H1 (cell line): ENCODE data around the gene SYNRG. TPM values are rescaled to one million over a fixed set of nuclear protein-coding genes. Genes with fewer than 3 reads are reported as not detected.

ENCODE experiments used
- CTCF ChIA-PET: fragments of 300-600 bp; sonication (Branson Sonifier 250); formaldehyde crosslinking; loops from one replicate; lab custom pipeline; 2021; ENCODE audit not compliant: partially characterized antibody; lab: Charles Lee
- POLR2A ChIA-PET: fragments of 300-600 bp; sonication (Branson Sonifier 250); formaldehyde crosslinking; loops from one replicate; lab custom pipeline; 2021; ENCODE audit warnings: inconsistent platforms; ENCODE audit not compliant: partially characterized antibody; lab: Charles Lee
- DNase-seq, 2 experiments: peaks; one replicate each; pipeline versions ENCODE4 v3.0.0 to v3.0.0-alpha.2; 2010 to 2022; ENCODE audit warnings: low spot score in 2 of 2, low read depth in 1 of 2, mixed read lengths in 1 of 2
- FAIRE-seq: peaks from 2 replicates; lab custom pipeline; 2011; peaks lifted over from hg19 to GRCh38; lab: Jason Lieb, UNC
- H2AFZ ChIP-seq: 2 replicates; pipeline ENCODE4 v1.8.1; 2012; ENCODE audit warnings: low read length, inconsistent platforms
- H2AK5ac ChIP-seq: 2 replicates; pipeline ENCODE4 v1.6.1; 2013; ENCODE audit warnings: low read depth, low read length
- H2BK120ac ChIP-seq: replicated peaks from 2 replicates; pipeline ENCODE3; 2013; ENCODE audit warnings: low read depth, low read length, inconsistent platforms
- H2BK12ac ChIP-seq: 2 replicates; pipeline ENCODE4 v1.6.1; 2013; ENCODE audit warnings: low read depth, low read length
- H2BK15ac ChIP-seq: 2 replicates; pipeline ENCODE4 v1.6.1; 2013; ENCODE audit warnings: low read length
- H2BK20ac ChIP-seq: 2 replicates; pipeline ENCODE4 v1.6.1; 2013; ENCODE audit warnings: low read length
- H2BK5ac ChIP-seq: 2 replicates; pipeline ENCODE4 v1.6.1; 2013; ENCODE audit warnings: low read depth, low read length
- H3K14ac ChIP-seq: 2 replicates; pipeline ENCODE4 v1.6.1; 2013; ENCODE audit warnings: inconsistent platforms; ENCODE audit not compliant: insufficient read length
- H3K18ac ChIP-seq: 2 replicates; pipeline ENCODE4 v1.6.1; 2013; ENCODE audit warnings: low read length; ENCODE audit errors: extremely low read depth
- H3K23ac ChIP-seq: 2 replicates; pipeline ENCODE4 v1.6.1; 2013; ENCODE audit warnings: inconsistent platforms; ENCODE audit not compliant: insufficient read length
- H3K23me2 ChIP-seq: 2 replicates; pipeline ENCODE4 v1.6.1; 2013; ENCODE audit warnings: low read depth, low read length
- H3K27ac ChIP-seq: 2 replicates; pipeline ENCODE4 v1.6.1; 2011; ENCODE audit warnings: low read depth, low read length, inconsistent platforms
- H3K27me3 ChIP-seq, 4 experiments: replicated peaks in 1 of 4; 1 replicate in 1 of 4; 2 replicates in 3 of 4; pipeline versions ENCODE4 v1.6.1 to v1.8.1; 2011 to 2013; ENCODE audit warnings: low read length in 3 of 4, mild to moderate bottlenecking in 3 of 4, inconsistent platforms in 2 of 4, mixed read lengths in 2 of 4, moderate library complexity in 1 of 4; ENCODE audit not compliant: control insufficient read depth in 3 of 4, insufficient read depth in 3 of 4; ENCODE audit errors: extremely low read depth in 1 of 4
- H3K36me3 ChIP-seq, 4 experiments: 2 replicates each; pipeline versions ENCODE4 v1.6.1 to v1.8.1; 2011 to 2013; ENCODE audit warnings: mild to moderate bottlenecking in 4 of 4, low read length in 3 of 4, moderate library complexity in 2 of 4, control low read depth in 1 of 4, inconsistent platforms in 1 of 4; ENCODE audit not compliant: insufficient read depth in 4 of 4, control insufficient read depth in 2 of 4
- H3K4ac ChIP-seq: replicated peaks from 2 replicates; pipeline ENCODE3; 2013; ENCODE audit warnings: low read length, low read depth, mixed read lengths, inconsistent platforms; ENCODE audit not compliant: insufficient read length
- H3K4me1 ChIP-seq, 4 experiments: replicated peaks in 1 of 4; 1 replicate in 1 of 4; 2 replicates in 3 of 4; pipeline versions ENCODE4 v1.6.1 to v1.8.1; 2011 to 2013; ENCODE audit warnings: low read length in 3 of 4, inconsistent platforms in 2 of 4, mixed read lengths in 1 of 4; ENCODE audit not compliant: insufficient read depth in 4 of 4, control insufficient read depth in 3 of 4
- H3K4me2 ChIP-seq, 2 experiments: 2 replicates each; pipeline versions ENCODE4 v1.6.1 to v1.8.1; 2011 to 2013; ENCODE audit warnings: low read depth in 2 of 2, low read length in 2 of 2, control low read depth in 1 of 2, inconsistent platforms in 1 of 2, mild to moderate bottlenecking in 1 of 2; ENCODE audit not compliant: insufficient read depth in 1 of 2
- H3K4me3 ChIP-seq, 4 experiments: fragments of 200-600, 300-600 bp in 1 of 4; sonication (generic), shearing (Covaris generic), sonication (Bioruptor Twin) in 1 of 4; 2 replicates each; pipeline versions ENCODE4 v1.5.1 to v1.8.1; 2011 to 2016; ENCODE audit warnings: low read length in 4 of 4, low read depth in 3 of 4, control low read depth in 2 of 4, inconsistent platforms in 2 of 4, mild to moderate bottlenecking in 2 of 4, mixed read lengths in 1 of 4, moderate library complexity in 1 of 4; ENCODE audit not compliant: insufficient read depth in 2 of 4; ENCODE audit errors: extremely low read depth in 1 of 4
- H3K56ac ChIP-seq: replicated peaks from 2 replicates; pipeline ENCODE3; 2013; ENCODE audit warnings: low read depth, mild to moderate bottlenecking, mixed read lengths, low read length, inconsistent platforms; ENCODE audit not compliant: insufficient read length
- H3K79me1 ChIP-seq: 2 replicates; pipeline ENCODE4 v1.6.1; 2013; ENCODE audit warnings: low read depth, low read length, control low read depth
- H3K79me2 ChIP-seq, 2 experiments: 2 replicates each; pipeline versions ENCODE4 v1.6.1 to v1.8.1; 2012 to 2013; ENCODE audit warnings: low read length in 2 of 2, mild to moderate bottlenecking in 2 of 2, inconsistent platforms in 1 of 2; ENCODE audit not compliant: insufficient read depth in 2 of 2, control insufficient read depth in 1 of 2
- H3K9ac ChIP-seq, 4 experiments: replicated peaks in 1 of 4; 1 replicate in 1 of 4; 2 replicates in 3 of 4; pipeline versions ENCODE4 v1.6.1 to v1.8.1; 2011 to 2013; ENCODE audit warnings: low read depth in 3 of 4, low read length in 3 of 4, control low read depth in 2 of 4, mild to moderate bottlenecking in 2 of 4, moderate library complexity in 2 of 4, inconsistent platforms in 1 of 4; ENCODE audit errors: extremely low read depth in 1 of 4
- H3K9me3 ChIP-seq, 2 experiments: 2 replicates each; pipeline versions ENCODE4 v1.6.1 to v1.8.1; 2012 to 2013; ENCODE audit warnings: mild to moderate bottlenecking in 2 of 2, moderate library complexity in 2 of 2, control low read depth in 1 of 2, inconsistent platforms in 1 of 2, low read depth in 1 of 2, low read length in 1 of 2, mixed read lengths in 1 of 2; ENCODE audit not compliant: insufficient read depth in 2 of 2
- H4K20me1 ChIP-seq, 2 experiments: replicated peaks in 1 of 2; 2 replicates each; pipeline versions ENCODE3 to v1.8.1; 2011 to 2013; ENCODE audit warnings: inconsistent platforms in 2 of 2, low read length in 2 of 2, mild to moderate bottlenecking in 1 of 2; ENCODE audit not compliant: insufficient read depth in 2 of 2, control insufficient read depth in 1 of 2
- H4K5ac ChIP-seq: 2 replicates; pipeline ENCODE4 v1.6.1; 2013; ENCODE audit warnings: low read length, low read depth, mixed read lengths, inconsistent platforms; ENCODE audit not compliant: insufficient read length
- H4K8ac ChIP-seq: 2 replicates; pipeline ENCODE4 v1.8.0; 2013; ENCODE audit warnings: mild to moderate bottlenecking, moderate library complexity, low read length, inconsistent platforms; ENCODE audit not compliant: insufficient read depth; ENCODE audit errors: extremely low read depth
- H4K91ac ChIP-seq: replicated peaks from 2 replicates; pipeline ENCODE3; 2013; ENCODE audit warnings: low read length, mixed read lengths, inconsistent platforms; ENCODE audit not compliant: insufficient read length
- BACH1 ChIP-seq: IDR thresholded peaks from 2 replicates; pipeline ENCODE4 v1.6.1; 2012; ENCODE audit warnings: low read length, improper control_type of control experiment
- CBX5 ChIP-seq: fragments of 300-800, 300-1000 bp; sonication (generic); IDR thresholded peaks from 2 replicates; pipeline ENCODE4 v1.7.1; 2016; ENCODE audit warnings: antibody characterized with exemption, low read length, low read depth
- CHD1 ChIP-seq: IDR thresholded peaks from 2 replicates; pipeline ENCODE4 v1.6.1; 2012; ENCODE audit warnings: low read depth, low read length, improper control_type of control experiment
- CREB1 ChIP-seq: IDR thresholded peaks from 2 replicates; pipeline ENCODE4 v1.6.1; 2012; ENCODE audit warnings: inconsistent platforms
- GTF2F1 ChIP-seq: IDR thresholded peaks from 2 replicates; pipeline ENCODE4 v1.6.1; 2012; ENCODE audit warnings: low read depth, low read length, improper control_type of control experiment, borderline replicate concordance
- POLR2A ChIP-seq, 2 experiments: IDR thresholded peaks; 1 replicate in 1 of 2; 2 replicates in 1 of 2; pipeline ENCODE4 v1.6.1; 2011; ENCODE audit warnings: low read depth in 2 of 2, low read length in 2 of 2, mild to moderate bottlenecking in 2 of 2; ENCODE audit errors: control extremely low read depth in 1 of 2
- TAF1 ChIP-seq: IDR thresholded peaks from 2 replicates; pipeline ENCODE4 v1.6.1; 2011; ENCODE audit warnings: mild to moderate bottlenecking, low read depth, low read length
- WGBS, 2 experiments: shearing (Covaris generic) in 1 of 2; methylation state at CpG; one replicate each; pipeline versions ENCODE4 v1.1.6 to v1.1.7; 2013 to 2015; ENCODE audit warnings: low lambda C conversion rate in 2 of 2, mixed read lengths in 2 of 2, inconsistent platforms in 1 of 2, low coverage in 1 of 2, missing lambda C conversion rate in 1 of 2; ENCODE audit not compliant: insufficient replicate concordance in 2 of 2, insufficient coverage in 1 of 2, insufficient read length in 1 of 2; ENCODE audit errors: extremely low coverage in 1 of 2, missing lambda C conversion rate in 1 of 2; 5-methylcytosine and 5-hydroxymethylcytosine counted together
- polyA plus RNA-seq, 7 experiments: library from polyadenylated mRNA; depleted of rRNA in 3 of 7; stranded (reverse) in 5 of 7; unstranded in 2 of 7; fragments of >200 nt in 5 of 7; fragments of 200-250 nt in 2 of 7; gene quantifications; 1 replicate in 5 of 7; 2 replicates in 1 of 7; 4 replicates in 1 of 7; pipeline versions ENCODE4 v1.2.1 to v1.2.3, GENCODE V29; 2011 to 2013; ENCODE audit warnings: missing spikeins in 2 of 7, mixed read lengths in 2 of 7
- total RNA-seq: library from RNA; stranded (reverse); fragmentation: NEBNext Ultra II Directional; extraction: Animal tissue kit (Norgen Biotek cat#: 25700); gene quantifications from 2 replicates; pipeline ENCODE4 v1.2.1, GENCODE V29; 2021
- TF ChIP-seq, protein P1 (sequence below), 3 experiments: IDR thresholded peaks; 1 replicate in 2 of 3; 2 replicates in 1 of 3; pipeline versions ENCODE4 v1.5.1 to v1.6.1; 2011; ENCODE audit warnings: low read length in 3 of 3, mild to moderate bottlenecking in 3 of 3, inconsistent platforms in 2 of 3, low read depth in 1 of 3, moderate library complexity in 1 of 3; ENCODE audit not compliant: insufficient read depth in 1 of 3; ENCODE audit errors: control extremely low read depth in 1 of 3

Gene SYNRG
- total and polyA plus RNA-seq, 2 of the 8 experiments (the other 6 are each of a cell fraction or from before 2014, with no cell fraction given), result 7.7 to 31.7 TPM

DNA sequence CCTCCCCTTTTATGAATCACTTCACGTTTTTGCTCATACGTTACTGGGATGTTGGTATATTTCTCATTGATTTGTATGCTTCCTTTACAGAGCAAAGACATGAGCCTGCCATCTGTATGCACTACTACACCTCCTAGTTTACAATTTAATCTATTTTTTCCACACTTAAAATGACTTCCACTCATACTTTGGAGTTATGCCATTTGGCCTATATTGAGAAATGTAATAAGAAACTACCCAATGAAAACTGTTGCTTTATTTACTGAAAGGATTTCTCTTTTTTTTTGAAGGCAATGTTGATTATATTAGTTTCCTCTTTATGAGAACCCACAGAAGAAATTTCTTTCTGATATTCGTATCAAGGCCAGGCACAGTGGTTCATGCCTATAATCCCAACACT is 76.5 kb downstream of the SYNRG start:
- no peak overlapping the region for H3K9ac ChIP-seq
- H4K5ac ChIP-seq, result no peak overlapping the region
- DNase-seq (no peak), FAIRE-seq (no peak)
- peaks cover 0 to 21% (median 8%) of the 10 kb centered on the region in 4 experiments; a peak in 6 of 8 replicates for H3K36me3 ChIP-seq
- H3K4me1 ChIP-seq, result no peaks in the 10 kb centered on the region
- no peaks in the 10 kb centered on the region for H3K9me3 ChIP-seq
- no peak overlapping the region for H3K4me3 ChIP-seq
- ChIA-PET POLR2A (no interaction called here), CTCF (interaction anchor here (0.6 kb wide), 1 partner anchor 475 kb away, joined by 3 read pairs; no protein-coding TSS in a partner anchor)
- H3K18ac ChIP-seq, result no peak overlapping the region
- no peaks in the 10 kb centered on the region for H3K27me3 ChIP-seq
- H2BK15ac ChIP-seq, result no peak overlapping the region
- no peak overlapping the region for H2BK20ac ChIP-seq
- no peak overlapping the region for H3K4ac ChIP-seq
- H2BK120ac ChIP-seq, result no peak overlapping the region
- H3K14ac ChIP-seq, result no peak overlapping the region
- no peak overlapping the region for H3K4me2 ChIP-seq
- no peak overlapping the region for H2AFZ ChIP-seq
- H2BK12ac ChIP-seq, result no peak overlapping the region
- no peaks in the 10 kb centered on the region for H3K79me2 ChIP-seq
- TF ChIP-seq, protein P1, sequence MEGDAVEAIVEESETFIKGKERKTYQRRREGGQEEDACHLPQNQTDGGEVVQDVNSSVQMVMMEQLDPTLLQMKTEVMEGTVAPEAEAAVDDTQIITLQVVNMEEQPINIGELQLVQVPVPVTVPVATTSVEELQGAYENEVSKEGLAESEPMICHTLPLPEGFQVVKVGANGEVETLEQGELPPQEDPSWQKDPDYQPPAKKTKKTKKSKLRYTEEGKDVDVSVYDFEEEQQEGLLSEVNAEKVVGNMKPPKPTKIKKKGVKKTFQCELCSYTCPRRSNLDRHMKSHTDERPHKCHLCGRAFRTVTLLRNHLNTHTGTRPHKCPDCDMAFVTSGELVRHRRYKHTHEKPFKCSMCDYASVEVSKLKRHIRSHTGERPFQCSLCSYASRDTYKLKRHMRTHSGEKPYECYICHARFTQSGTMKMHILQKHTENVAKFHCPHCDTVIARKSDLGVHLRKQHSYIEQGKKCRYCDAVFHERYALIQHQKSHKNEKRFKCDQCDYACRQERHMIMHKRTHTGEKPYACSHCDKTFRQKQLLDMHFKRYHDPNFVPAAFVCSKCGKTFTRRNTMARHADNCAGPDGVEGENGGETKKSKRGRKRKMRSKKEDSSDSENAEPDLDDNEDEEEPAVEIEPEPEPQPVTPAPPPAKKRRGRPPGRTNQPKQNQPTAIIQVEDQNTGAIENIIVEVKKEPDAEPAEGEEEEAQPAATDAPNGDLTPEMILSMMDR (IDR thresholded peaks at IDR 0.05; ENCODE audit: control extremely low read depth in 1 of 3, insufficient read depth in 1 of 3, low read depth in 1 of 3, low read length in 3 of 3), result no peak
- TF ChIP-seq CREB1 (no peak), CBX5 (no peak), CHD1 (no peak), TAF1 (no peak), BACH1 (no peak), GTF2F1 (no peak), POLR2A (IDR thresholded peaks at IDR 0.05; ENCODE audit: control extremely low read depth in 1 of 2, low read depth in 2 of 2, low read length in 2 of 2) (no peak)
- H3K23ac ChIP-seq, result no peak overlapping the region
- H4K91ac ChIP-seq, result no peak overlapping the region
- no peaks in the 10 kb centered on the region for H4K20me1 ChIP-seq
- no peak overlapping the region for H2AK5ac ChIP-seq
- H3K79me1 ChIP-seq, result no peaks in the 10 kb centered on the region
- no peak overlapping the region for H3K27ac ChIP-seq
- H3K56ac ChIP-seq, result no peak overlapping the region
- 97% methylated on average over 3 of the region's 3 CpGs; no CpG with 5 or more reads in 1 of the 2 experiments for WGBS, 2 experiments
- no peak overlapping the region for H4K8ac ChIP-seq
- no peak overlapping the region for H2BK5ac ChIP-seq
- H3K23me2 ChIP-seq, result no peaks in the 10 kb centered on the region
